Left renal pelvis (tissue), 4 donors: ENCODE data around the gene TJP1. TPM values are rescaled to one million over a fixed set of nuclear protein-coding genes. Genes with fewer than 3 reads are reported as not detected.
"Not testable (repeated sequence)": the region's sequence is repeated elsewhere in the genome, so short reads cannot be mapped to it uniquely, and the experiment has no call there.

Source experiments
- DNase-seq, 4 donors: peaks; one replicate each; pipeline ENCODE4 v3.0.0-alpha.2; 2013; ENCODE audit warnings: low read depth in 4 of 4, low spot score in 3 of 4
- polyA plus RNA-seq, 4 donors: library from polyadenylated mRNA; unstranded; fragments of 120-200 nt; gene quantifications; one replicate each; pipeline ENCODE4 v1.2.1, GENCODE V29; 2013; ENCODE audit not compliant: insufficient read length in 4 of 4

Gene TJP1
- polyA plus RNA-seq, 4 donors: 161 to 195 (median 178) TPM

- DNase-seq: no peak
Measured at GRCh38 chr15:29759596-29759995, 62.7 kb downstream of the TJP1 start.

GRCh38 chr15:29756358-29757267 is 65.7 kb downstream of the TJP1 start:
- DNase-seq: no peak

GRCh38 chr15:29754009-29754408 is 68.3 kb downstream of the TJP1 start:
- not testable (repeated sequence) for DNase-seq

GRCh38 chr15:29753506-29753905 is 68.8 kb downstream of the TJP1 start:
- no peak for DNase-seq

GRCh38 chr15:29750754-29751153 is 71.5 kb downstream of the TJP1 start:
- no peak for DNase-seq

- no peak for DNase-seq
Measured at GRCh38 chr15:29749365-29750086, 72.7 kb downstream of the TJP1 start.

GRCh38 chr15:29747837-29748417 is 74.3 kb downstream of the TJP1 start:
- DNase-seq: no peak

GRCh38 chr15:29743475-29743874 is 78.8 kb downstream of the TJP1 start:
- DNase-seq: no peak

GRCh38 chr15:29740692-29741311 is 81.5 kb downstream of the TJP1 start:
- DNase-seq: no peak

GRCh38 chr15:29736744-29737020 is 85.6 kb downstream of the TJP1 start:
- no peak for DNase-seq

- no peak for DNase-seq
Measured at GRCh38 chr15:29736012-29736743, 86.1 kb downstream of the TJP1 start.

GRCh38 chr15:29734917-29735572 is 87.2 kb downstream of the TJP1 start:
- no peak for DNase-seq

- no peak for DNase-seq
Measured at GRCh38 chr15:29731865-29732264, 90.4 kb downstream of the TJP1 start.

GRCh38 chr15:29730471-29730870 is 91.8 kb downstream of the TJP1 start:
- not testable (repeated sequence) for DNase-seq

- DNase-seq: no peak
Measured at GRCh38 chr15:29728418-29728817, 93.8 kb downstream of the TJP1 start.

GRCh38 chr15:29727871-29728270 is 94.4 kb downstream of the TJP1 start:
- DNase-seq: no peak

GRCh38 chr15:29726553-29726952 is 95.7 kb downstream of the TJP1 start:
- no peak for DNase-seq

GRCh38 chr15:29724026-29724425 is 98.2 kb downstream of the TJP1 start:
- no peak for DNase-seq

- no peak for DNase-seq
Measured at GRCh38 chr15:29713784-29714183, 108.5 kb downstream of the TJP1 start.
